Epithelial cell of esophagus (primary cell): ENCODE data around the gene LAMTOR1.

Experiments used
- DNase-seq: peaks from one replicate; pipeline ENCODE4 v3.0.0; 2010; ENCODE audit warnings: low read depth
- H3K4me3 ChIP-seq: 2 replicates; pipeline ENCODE4 v1.5.1; 2011; ENCODE audit warnings: mild to moderate bottlenecking, low read length, control low read depth
- CTCF ChIP-seq: IDR thresholded peaks from 2 replicates; pipeline ENCODE4 v1.5.1; 2011; ENCODE audit warnings: low read depth, mild to moderate bottlenecking, low read length, control low read depth, inconsistent platforms; ENCODE audit not compliant: insufficient read depth; ENCODE audit errors: missing control alignments

Gene LAMTOR1

GRCh38 chr11:72091292-72091691 lies 11.8 kb downstream of the LAMTOR1 start:
- peak; percentile 89 for TF ChIP-seq CTCF
- peak; percentile 62 for DNase-seq
- H3K4me3 ChIP-seq, result no peak overlapping the region

DNA sequence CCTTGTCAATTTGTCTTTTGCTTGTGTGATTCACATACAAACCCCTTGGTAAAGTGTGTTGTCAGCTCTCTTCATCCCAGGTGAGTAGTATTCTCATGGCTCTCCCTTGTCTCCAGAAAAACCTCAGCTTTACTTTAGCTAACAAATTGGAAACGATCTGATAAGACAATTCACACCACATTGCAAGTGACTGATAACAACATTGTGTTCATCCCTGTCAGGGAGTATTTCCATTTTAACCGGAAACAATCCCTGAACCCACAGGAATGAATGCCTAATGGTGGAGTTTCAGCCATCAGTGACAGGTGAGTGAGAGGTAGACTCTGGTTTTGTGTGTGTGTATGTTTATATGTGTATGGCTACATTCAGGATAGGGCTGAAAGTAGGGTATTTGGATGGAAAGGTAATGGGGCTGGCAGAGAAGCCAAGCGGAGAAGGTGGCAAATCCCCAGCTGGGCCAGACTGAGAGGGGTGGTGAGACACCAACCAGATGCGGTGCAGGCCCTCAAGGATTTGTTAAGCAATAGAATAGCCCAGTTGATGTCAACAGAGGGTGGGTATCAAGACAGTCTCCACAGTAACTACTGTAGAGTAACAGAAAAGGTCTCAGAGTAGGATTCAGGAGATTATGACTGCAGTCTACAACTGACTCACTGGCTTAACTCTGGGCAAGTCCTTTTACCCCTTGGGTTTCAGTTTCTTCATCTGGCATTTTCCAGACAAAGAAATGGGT lies 14.9 kb downstream of the LAMTOR1 start:
- DNase-seq, result no peak
- no peak for TF ChIP-seq CTCF
- no peak overlapping the region for H3K4me3 ChIP-seq

GRCh38 chr11:72085621-72086351 lies 17.3 kb downstream of the LAMTOR1 start:
- H3K4me3 ChIP-seq, result no peak overlapping the region
- no peak for TF ChIP-seq CTCF
- no peak for DNase-seq

DNA sequence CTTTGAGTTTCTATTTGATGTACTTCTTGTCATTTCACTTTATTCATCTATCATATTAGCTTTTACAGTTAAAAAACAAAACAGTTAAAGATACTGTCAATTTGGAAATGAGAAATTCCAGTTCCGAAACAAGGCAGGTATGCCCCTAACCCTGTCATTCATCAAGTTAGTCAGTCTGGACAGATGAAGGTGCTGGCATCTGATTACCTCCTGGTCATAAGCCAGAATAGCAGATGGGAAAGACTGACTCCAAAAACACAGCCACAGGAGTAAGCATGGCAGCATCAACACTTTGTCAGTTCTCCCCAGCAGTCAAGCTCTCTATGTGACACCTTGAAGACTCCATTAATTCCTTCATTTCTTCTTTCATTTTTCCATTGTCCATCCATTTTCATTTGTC lies 18.1 kb downstream of the LAMTOR1 start:
- no peak for DNase-seq
- TF ChIP-seq CTCF, result no peak
- H3K4me3 ChIP-seq, result no peak overlapping the region

GRCh38 chr11:72084076-72084475 lies 19.0 kb downstream of the LAMTOR1 start:
- peak; percentile 70 for DNase-seq
- TF ChIP-seq CTCF, result no peak
- H3K4me3 ChIP-seq, result no peak overlapping the region

GRCh38 chr11:72083414-72083813 lies 19.7 kb downstream of the LAMTOR1 start:
- no peak overlapping the region for H3K4me3 ChIP-seq
- no peak for TF ChIP-seq CTCF
- no peak for DNase-seq
